GM12865 (cell line): Measurements from ENCODE around the gene PIEZO1.

ENCODE experiments used
- DNase-seq: peaks from one replicate; pipeline ENCODE4 v3.0.0; 2010; ENCODE audit warnings: low read depth
- H3K4me3 ChIP-seq: 2 replicates; pipeline ENCODE4 v1.5.1; 2011; ENCODE audit warnings: mild to moderate bottlenecking, low read depth, low read length, control low read depth
- CTCF ChIP-seq: IDR thresholded peaks from 2 replicates; pipeline ENCODE4 v1.5.1; 2011; ENCODE audit warnings: low read length, control low read depth, low read depth, inconsistent platforms; ENCODE audit not compliant: insufficient read depth; ENCODE audit errors: missing control alignments

The PIEZO1 gene

GRCh38 chr16:88735616-88736015 is 49.4 kb downstream of the PIEZO1 start:
- no peak for TF ChIP-seq CTCF
- H3K4me3 ChIP-seq, result no peak overlapping the region

GRCh38 chr16:88735121-88735520 is 49.9 kb downstream of the PIEZO1 start:
- H3K4me3 ChIP-seq, result no peak overlapping the region
- no peak for TF ChIP-seq CTCF
- no peak for DNase-seq

More at GRCh38 chr16:88735616-88736015, 49.4 kb downstream of the PIEZO1 start:
- DNase-seq, result no peak

GRCh38 chr16:88734361-88734728 is 50.7 kb downstream of the PIEZO1 start:
- H3K4me3 ChIP-seq, result no peak overlapping the region
- no peak for DNase-seq
- TF ChIP-seq CTCF, result no peak

GRCh38 chr16:88733630-88734360 is 51.2 kb downstream of the PIEZO1 start:
- DNase-seq, result no peak
- no peak overlapping the region for H3K4me3 ChIP-seq
- TF ChIP-seq CTCF, result no peak

- H3K4me3 ChIP-seq, result no peak overlapping the region
- TF ChIP-seq CTCF, result no peak
- DNase-seq, result no peak
These were observed 52.1 kb downstream of the PIEZO1 start for GRCh38 chr16:88732961-88733294.

GRCh38 chr16:88732172-88732960 is 52.7 kb downstream of the PIEZO1 start:
- no peak overlapping the region for H3K4me3 ChIP-seq
- no peak for TF ChIP-seq CTCF
- DNase-seq, result no peak
